GM19324 (cell line): Measurements from ENCODE around the gene IGFN1.

Source experiments
- ATAC-seq: cut with Tn5 transposase; IDR thresholded peaks from one replicate; pipeline ENCODE4 v1.9.1; 2021; ENCODE audit warnings: mild to moderate bottlenecking, moderate library complexity; ENCODE audit not compliant: unreplicated experiment, low FRiP score

The IGFN1 gene

DNA sequence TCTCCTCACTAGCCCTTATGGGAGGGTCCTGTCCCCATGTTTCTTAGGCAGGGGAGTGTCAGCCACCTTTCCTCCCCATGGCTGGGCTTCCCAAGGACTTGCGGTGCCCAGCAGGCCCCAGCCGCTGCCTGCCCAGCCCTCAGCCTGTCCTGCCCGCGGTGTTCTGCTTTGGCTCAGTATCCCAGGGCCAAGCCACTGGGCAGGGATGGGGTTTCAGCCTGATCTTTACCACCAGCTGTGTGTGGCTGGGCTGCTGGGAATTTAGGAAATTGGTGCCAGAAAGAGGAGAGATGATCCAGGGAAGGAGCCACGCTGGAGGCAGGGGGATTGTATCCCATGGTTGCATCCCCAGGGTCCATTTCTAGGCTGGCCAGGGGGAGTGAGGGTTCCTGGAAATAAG lies 6.9 kb upstream of the IGFN1 start:
- no peak for ATAC-seq

GRCh38 chr1:201184307-201185122 lies 6.1 kb upstream of the IGFN1 start:
- ATAC-seq, result no peak

- no peak for ATAC-seq
Observed at GRCh38 chr1:201185123-201185453, 5.5 kb upstream of the IGFN1 start.

DNA sequence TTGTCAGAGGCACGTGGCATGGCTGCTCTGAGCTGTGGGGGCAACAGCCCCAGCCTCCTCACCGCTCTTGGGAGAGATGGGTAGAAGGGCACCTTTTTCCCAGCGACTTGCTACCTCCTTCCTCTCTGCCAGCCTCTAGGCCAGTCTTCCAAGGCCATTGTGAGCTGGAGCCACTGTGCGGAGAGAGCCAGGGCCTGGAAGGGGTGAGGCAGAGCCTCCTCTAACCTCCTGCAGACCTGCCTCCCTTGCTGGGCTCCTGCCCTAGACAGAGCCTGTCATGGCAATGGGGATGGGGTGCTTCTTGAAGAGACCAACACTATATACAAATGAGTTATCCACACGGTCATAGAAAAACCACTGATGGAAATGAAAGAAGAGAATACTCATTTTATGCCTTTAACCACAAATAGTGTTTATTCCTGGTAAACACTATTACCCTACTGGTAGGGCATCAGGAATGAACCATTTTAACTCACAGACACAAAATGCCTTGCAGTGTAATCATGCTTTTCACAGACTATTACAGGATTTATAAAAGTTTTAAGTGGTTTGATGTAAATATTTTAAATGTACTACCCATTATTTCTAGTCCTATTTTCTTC lies 5.0 kb upstream of the IGFN1 start:
- ATAC-seq, result no peak

DNA sequence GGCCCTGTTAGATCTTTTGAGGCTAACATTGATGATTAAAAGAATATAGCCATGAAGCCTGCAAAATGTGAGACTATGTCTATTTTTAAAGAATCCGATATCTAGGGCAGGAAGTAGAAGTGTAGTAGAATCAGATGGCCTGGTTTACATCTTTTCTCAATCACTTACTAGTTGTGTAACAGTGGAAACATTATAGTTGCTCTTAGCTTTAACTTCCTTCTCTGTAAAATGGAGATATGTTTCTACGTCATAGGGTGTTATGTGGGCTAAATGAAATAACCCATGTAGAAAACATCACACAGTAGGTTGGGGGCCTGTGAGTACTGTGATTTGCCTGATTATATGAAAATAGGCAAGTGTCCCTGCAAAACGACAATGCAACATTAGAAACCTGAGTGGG lies 4.4 kb upstream of the IGFN1 start:
- no peak for ATAC-seq

- ATAC-seq, result no peak
Observed at GRCh38 chr1:201189085-201189484, 1.5 kb upstream of the IGFN1 start.

GRCh38 chr1:201190005-201190404 lies 619 bp upstream of the IGFN1 start:
- ATAC-seq, result no peak

DNA sequence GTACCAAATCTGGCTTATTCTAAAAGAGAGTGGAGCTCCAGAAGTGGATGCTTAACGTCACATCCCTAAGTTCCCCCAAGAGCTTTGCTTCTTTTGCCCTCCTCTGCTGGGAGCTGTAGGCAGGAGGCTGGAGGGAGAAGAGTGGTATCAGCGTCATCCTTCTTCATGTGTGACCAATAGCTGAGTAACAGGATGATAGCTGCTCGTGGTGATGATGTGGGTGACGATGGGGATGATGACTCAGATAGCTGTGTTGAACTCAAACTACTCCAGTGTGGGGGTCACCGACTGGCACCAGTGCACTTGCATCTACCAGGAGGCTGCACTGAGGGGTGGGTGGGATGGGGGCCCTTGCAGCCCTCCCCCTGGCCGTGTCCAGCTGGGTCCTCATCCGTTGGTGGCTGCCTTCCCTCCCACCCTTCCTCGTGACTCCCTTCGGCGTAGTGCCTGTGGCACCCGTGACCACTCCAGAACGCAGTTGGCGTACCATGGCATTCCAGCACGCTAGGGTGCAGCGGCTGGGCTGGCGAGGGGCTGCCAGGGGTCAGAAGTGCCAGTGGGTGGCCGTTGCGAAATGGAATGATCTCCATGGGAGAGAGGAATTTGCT lies 1.1 kb downstream of the IGFN1 start:
- no peak for ATAC-seq

DNA sequence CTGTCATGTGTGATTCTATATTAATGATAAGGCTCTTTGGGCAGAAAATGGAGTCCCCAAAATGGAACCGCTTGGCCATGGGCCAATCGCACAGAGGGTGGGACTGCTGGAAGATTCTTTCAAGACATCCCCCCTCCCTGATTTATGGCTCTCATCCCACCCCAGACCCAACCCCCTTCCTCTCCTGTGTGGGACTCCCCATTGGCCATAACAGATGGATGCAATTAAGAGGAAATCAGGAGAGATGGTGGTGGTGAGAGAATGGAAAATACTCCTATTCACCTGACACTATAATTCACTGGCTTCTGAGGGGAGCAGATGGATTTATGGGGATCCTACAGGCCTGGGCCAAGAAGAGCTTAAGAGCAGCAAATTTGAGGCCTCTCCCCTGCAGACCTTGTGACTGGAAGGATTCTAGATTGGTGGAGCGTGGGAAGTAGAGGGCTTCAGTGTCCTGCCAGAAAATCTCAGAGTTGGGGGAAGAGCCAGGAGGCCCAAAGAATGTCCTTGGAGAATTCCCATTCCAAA lies 1.7 kb downstream of the IGFN1 start:
- no peak for ATAC-seq

DNA sequence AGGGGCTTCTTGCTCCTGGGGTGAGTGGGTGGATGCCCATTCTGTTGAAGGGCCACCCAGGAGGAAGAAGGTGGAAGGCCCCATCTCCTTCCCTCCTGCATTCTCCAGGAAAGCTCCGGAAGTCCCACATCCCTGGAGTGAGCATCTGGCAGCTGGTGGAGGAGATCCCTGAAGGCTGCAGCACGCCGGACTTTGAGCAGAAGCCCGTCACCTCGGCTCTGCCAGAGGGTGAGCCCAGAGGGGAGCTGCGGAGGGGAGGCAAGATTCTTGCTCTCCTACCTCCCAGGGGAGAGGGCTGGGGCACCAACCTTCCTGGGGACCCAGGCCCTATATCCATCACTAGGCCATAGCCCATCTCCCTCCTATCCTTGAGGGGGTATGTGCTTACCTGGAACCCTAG lies 3.4 kb downstream of the IGFN1 start:
- no peak for ATAC-seq

- no peak for ATAC-seq
Observed at GRCh38 chr1:201198598-201198997, 8.0 kb downstream of the IGFN1 start.

DNA sequence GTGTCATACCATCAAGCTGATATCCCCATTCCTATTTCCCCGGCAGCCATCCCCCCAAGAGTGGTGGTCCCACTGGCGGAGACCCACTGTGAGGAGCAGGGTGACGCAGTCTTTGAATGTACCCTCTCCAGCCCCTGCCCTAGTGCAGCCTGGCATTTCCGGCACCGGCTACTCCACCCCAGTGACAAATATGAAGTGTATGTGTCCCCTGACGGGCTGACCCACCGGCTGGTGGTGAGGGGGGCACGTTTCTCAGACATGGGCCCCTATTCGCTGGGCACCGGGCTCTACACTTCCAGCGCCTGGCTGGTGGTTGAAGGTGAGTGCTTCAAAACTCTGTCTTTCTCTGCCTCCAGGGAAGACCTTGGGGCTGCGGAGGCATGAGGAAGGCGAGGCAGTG lies 14.4 kb downstream of the IGFN1 start:
- no peak for ATAC-seq

DNA sequence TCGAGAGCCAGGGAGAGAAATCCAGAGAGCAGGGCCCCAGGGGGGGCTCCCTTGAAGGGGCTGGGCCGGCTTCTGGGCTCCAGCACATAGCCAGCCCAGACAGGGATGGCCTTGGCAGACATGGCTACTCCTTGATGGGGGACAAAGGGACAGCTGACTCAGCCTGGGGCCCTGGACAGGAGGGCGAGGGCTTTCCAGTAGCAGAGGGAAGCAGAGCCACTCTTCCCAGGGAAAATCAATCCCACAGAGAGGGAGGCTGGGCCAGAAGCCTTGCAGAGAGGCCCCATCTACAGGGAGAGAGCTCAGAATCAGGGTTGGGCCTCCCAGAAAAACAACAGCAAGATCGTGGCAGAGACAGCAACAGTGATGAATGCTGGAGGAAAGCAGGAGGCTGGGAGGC lies 15.6 kb downstream of the IGFN1 start:
- ATAC-seq, result no peak

DNA sequence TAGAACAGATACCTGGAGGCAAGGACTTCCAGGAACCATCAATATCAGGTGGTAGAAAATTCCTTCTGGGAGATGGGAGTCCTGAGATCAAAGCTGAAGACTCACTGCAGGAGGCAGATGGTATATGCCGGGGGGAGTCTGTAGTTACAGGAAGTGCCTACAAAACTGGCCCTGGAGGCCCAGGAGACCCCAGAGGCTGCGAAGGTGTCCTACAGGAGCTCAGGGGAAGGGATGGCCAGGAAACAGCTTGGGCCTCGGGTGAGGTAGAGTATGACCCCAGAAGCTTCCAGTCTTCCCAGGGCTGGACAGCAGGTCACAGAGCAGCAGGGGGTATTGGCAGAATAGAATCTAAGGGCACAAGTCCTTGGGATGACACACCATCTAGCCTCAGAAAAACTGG lies 16.4 kb downstream of the IGFN1 start:
- no peak for ATAC-seq

DNA sequence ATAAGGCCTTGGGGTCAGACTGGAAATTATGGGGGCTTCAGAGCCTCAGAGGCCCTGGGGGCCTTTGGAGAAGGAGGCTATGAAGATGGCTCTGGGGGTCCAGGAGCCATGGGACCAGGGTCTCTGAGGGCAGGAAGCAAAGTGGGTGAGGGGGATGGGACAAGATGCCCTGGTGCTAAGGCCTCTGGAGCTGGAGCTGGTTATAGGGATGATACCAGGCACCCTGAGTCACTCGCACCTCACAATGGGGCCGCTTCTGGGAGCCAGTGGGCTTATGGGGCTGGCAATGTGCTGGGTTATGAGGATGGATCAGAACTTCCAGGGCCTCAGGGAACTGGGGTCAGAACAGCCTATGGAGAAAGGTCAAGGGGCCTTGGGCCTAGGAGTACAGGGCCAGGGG lies 17.6 kb downstream of the IGFN1 start:
- ATAC-seq, result no peak

- no peak for ATAC-seq
Observed at GRCh38 chr1:201212056-201212455, 21.4 kb downstream of the IGFN1 start.

DNA sequence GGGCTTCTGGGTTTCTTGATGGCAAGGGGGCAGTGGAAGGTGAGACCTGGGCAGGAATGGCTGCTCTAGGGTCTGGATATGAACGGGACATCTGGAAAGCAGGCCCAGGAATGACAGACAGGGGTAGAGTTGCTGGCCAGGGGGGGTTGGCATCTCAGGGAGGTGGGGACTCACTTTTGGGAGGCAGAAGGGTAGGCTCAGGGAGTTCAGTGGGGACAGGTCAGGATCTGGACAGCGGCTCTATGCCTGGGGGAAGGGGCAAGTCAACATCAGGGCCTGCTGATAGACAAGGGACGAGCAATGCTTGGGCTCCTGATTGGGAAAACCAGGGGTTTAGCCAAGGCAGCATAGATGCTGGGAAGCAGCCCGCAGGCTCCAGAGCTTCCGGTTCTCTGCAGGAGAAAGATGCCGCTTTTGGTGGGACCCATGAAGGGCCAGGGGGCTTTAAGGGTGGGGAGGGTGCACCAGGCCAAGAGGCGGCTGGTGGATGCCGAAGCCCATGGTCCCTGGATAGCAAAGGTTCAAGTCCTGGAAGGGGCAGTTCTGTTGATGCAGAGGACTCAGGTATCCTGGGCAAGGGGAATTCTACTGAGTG lies 21.9 kb downstream of the IGFN1 start:
- ATAC-seq, result no peak

DNA sequence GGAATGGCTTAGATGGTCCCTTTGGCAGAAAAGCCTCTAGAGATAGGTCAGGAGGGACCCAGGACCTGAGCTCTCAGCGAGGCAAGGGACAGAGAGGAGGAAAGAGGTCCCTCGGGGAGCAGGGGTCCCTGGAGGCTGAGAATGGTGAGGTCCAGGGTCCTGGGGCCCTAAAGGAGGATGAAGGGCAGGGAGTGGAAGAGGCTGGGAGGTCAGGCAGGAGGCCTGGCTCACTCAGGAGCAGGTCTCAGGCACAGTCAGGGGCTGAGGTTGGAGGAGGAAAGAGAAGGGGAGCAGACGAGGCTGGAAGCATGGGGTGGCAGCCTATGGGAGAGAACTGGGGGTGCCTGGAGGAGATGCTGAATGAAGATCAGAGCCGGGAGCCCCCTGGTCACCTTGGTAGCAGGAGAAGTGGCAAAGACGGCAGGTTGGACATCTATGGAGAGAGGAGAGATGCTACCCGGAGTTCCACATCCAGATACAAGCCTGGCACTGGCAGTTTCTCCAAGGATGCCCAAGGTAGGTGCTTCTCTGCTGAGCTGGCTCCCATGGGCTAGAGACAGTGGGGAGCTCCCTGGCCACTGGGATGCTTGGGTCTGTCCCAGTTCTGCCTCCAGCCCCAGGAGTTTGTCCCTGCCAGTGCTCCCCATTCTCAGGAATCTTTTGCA lies 22.6 kb downstream of the IGFN1 start:
- no peak for ATAC-seq

DNA sequence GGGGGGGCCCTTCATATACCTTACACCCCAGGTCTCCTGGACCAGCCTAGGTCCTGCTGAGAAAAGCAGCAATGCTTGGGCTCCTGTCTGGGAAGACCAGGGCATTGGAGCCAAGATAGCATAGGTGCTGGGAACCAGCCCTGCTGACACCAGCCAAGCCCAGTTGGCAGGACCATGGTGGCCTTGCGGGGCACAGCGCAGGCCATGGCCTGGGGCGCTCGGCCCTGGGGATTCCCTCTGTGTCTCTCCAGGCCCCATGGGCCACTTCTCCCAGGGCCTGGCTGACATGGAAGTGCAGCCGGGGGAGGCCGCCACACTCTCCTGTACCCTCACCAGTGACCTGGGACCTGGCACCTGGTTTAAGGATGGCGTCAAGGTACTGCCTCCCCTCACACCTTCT lies 23.3 kb downstream of the IGFN1 start:
- no peak for ATAC-seq

- ATAC-seq, result no peak
Observed at GRCh38 chr1:201214461-201214860, 23.8 kb downstream of the IGFN1 start.

GRCh38 chr1:201214886-201215285 lies 24.3 kb downstream of the IGFN1 start:
- no peak for ATAC-seq
